SK-N-SH (cell line): ENCODE measurements around the gene CCDC40. TPM values are rescaled to one million over a fixed set of nuclear protein-coding genes. Genes with fewer than 3 reads are reported as not detected.

Experiments
- CTCF ChIA-PET: fragments of 300-600, 350-600 bp; formaldehyde crosslinking; extraction: SDS; loops from one replicate; lab custom pipeline; 2021; lab: Yijun Ruan, JAX
- POLR2A ChIA-PET: fragments of 350-600 bp; sonication (Branson Sonifier 250); formaldehyde crosslinking; extraction: SDS; loops from one replicate; lab custom pipeline; 2020; ENCODE audit warnings: antibody characterized with exemption, inconsistent platforms; lab: Yijun Ruan, JAX
- DNase-seq: peaks from one replicate; pipeline ENCODE4 v3.0.0; 2012
- H2AFZ ChIP-seq: fragments of 200-600 bp; sonication (generic); 2 replicates; pipeline ENCODE4 v1.8.1; 2016; ENCODE audit warnings: antibody characterized with exemption, mild to moderate bottlenecking, low read depth
- H3F3A ChIP-seq: fragments of 200-600 bp; sonication (generic); replicated peaks from 2 replicates; pipeline ENCODE3; 2016; ENCODE audit warnings: antibody characterized with exemption, mild to moderate bottlenecking; ENCODE audit not compliant: insufficient read depth
- H3K27ac ChIP-seq, 2 experiments: fragments of 200-500 bp in 1 of 2; fragments of 200-600 bp in 1 of 2; sonication (Bioruptor generic) in 1 of 2; sonication (generic), shearing (Covaris generic) in 1 of 2; 2 replicates each; pipeline versions ENCODE4 v1.5.1 to v1.6.1; 2014 to 2016; ENCODE audit warnings: low read depth in 2 of 2, inconsistent platforms in 1 of 2, low read length in 1 of 2, mild to moderate bottlenecking in 1 of 2, mixed read lengths in 1 of 2
- H3K27me3 ChIP-seq: fragments of 200-600 bp; sonication (generic), shearing (Covaris generic); 2 replicates; pipeline ENCODE4 v1.6.1; 2016; ENCODE audit warnings: mixed run types; ENCODE audit not compliant: insufficient read depth
- H3K36me3 ChIP-seq, 2 experiments: fragments of 200-500 bp in 1 of 2; fragments of 200-600 bp in 1 of 2; sonication (Bioruptor generic) in 1 of 2; sonication (generic) in 1 of 2; replicated peaks in 1 of 2; 2 replicates each; pipeline versions ENCODE3 to v1.5.1; 2014 to 2016; ENCODE audit warnings: low read length in 1 of 2, mild to moderate bottlenecking in 1 of 2; ENCODE audit not compliant: insufficient read depth in 2 of 2, control insufficient read depth in 1 of 2
- H3K4me1 ChIP-seq, 2 experiments: fragments of 200-500 bp in 1 of 2; fragments of 200-600 bp in 1 of 2; sonication (Bioruptor generic) in 1 of 2; sonication (generic), shearing (Covaris generic) in 1 of 2; 2 replicates each; pipeline versions ENCODE4 v1.5.1 to v1.6.1; 2014 to 2016; ENCODE audit warnings: low read depth in 1 of 2, low read length in 1 of 2, mixed run types in 1 of 2; ENCODE audit not compliant: insufficient read depth in 2 of 2, control insufficient read depth in 1 of 2
- H3K4me2 ChIP-seq: fragments of 200-600 bp; sonication (generic), shearing (Covaris generic); 2 replicates; pipeline ENCODE4 v1.6.1; 2017; ENCODE audit warnings: mixed run types
- H3K4me3 ChIP-seq, 2 experiments: fragments of 200-500 bp in 1 of 2; fragments of 200-600 bp in 1 of 2; sonication (Bioruptor generic) in 1 of 2; sonication (generic), shearing (Covaris generic) in 1 of 2; 2 replicates each; pipeline versions ENCODE4 v1.5.1 to v1.8.1; 2014 to 2016; ENCODE audit warnings: low read depth in 2 of 2, inconsistent platforms in 1 of 2, low read length in 1 of 2, mild to moderate bottlenecking in 1 of 2, mixed read lengths in 1 of 2, moderate library complexity in 1 of 2
- H3K79me2 ChIP-seq: fragments of 200-600 bp; sonication (generic); 2 replicates; pipeline ENCODE4 v1.8.1; 2017; ENCODE audit warnings: mild to moderate bottlenecking; ENCODE audit not compliant: insufficient read depth
- H3K9ac ChIP-seq: fragments of 200-600 bp; sonication (generic); 2 replicates; pipeline ENCODE4 v1.6.1; 2017; ENCODE audit warnings: mixed run types
- H3K9me2 ChIP-seq: fragments of 200-600 bp; sonication (generic); 2 replicates; pipeline ENCODE4 v1.6.1; 2017; ENCODE audit warnings: mixed run types
- H3K9me3 ChIP-seq: fragments of 200-600 bp; sonication (generic); 2 replicates; pipeline ENCODE4 v1.6.1; 2017; ENCODE audit warnings: mixed run types, mild to moderate bottlenecking, moderate library complexity
- H4K20me1 ChIP-seq: fragments of 200-600 bp; sonication (generic); 2 replicates; pipeline ENCODE4 v1.6.1; 2017; ENCODE audit warnings: mild to moderate bottlenecking, mixed run types; ENCODE audit not compliant: insufficient read depth
- CTCF ChIP-seq: fragments of 200-600 bp; sonication (generic); IDR thresholded peaks from 2 replicates; pipeline ENCODE4 v1.6.1; 2017; ENCODE audit warnings: antibody characterized with exemption, mild to moderate bottlenecking, moderate library complexity
- ELF1 ChIP-seq: IDR thresholded peaks from 2 replicates; pipeline ENCODE4 v1.4.0; 2012
- EP300 ChIP-seq, 2 experiments: IDR thresholded peaks; 2 replicates each; pipeline versions ENCODE4 v1.4.0 to v1.6.1; 2012; ENCODE audit warnings: borderline replicate concordance in 1 of 2, low read depth in 1 of 2, low read length in 1 of 2
- FOSL2 ChIP-seq: IDR thresholded peaks from 2 replicates; pipeline ENCODE4 v1.4.0; 2012; ENCODE audit warnings: low read depth, mild to moderate bottlenecking, moderate library complexity, borderline replicate concordance
- FOXJ3 ChIP-seq: sonication (generic); formaldehyde crosslinking; IDR thresholded peaks from 2 replicates; pipeline ENCODE4 v1.5.1; 2020; ENCODE audit warnings: mild to moderate bottlenecking, missing genetic modification reagents
- FOXM1 ChIP-seq: IDR thresholded peaks from 2 replicates; pipeline ENCODE4 v1.4.0; 2012; ENCODE audit warnings: low read depth, mild to moderate bottlenecking
- IRF3 ChIP-seq: fragments of 150-350 bp; IDR thresholded peaks from 2 replicates; pipeline ENCODE4 v1.6.1; 2016; ENCODE audit warnings: mild to moderate bottlenecking, low read depth, low read length
- JUND ChIP-seq: IDR thresholded peaks from 2 replicates; pipeline ENCODE4 v1.4.0; 2012
- MAX ChIP-seq: IDR thresholded peaks from 2 replicates; pipeline ENCODE4 v1.4.0; 2012; ENCODE audit warnings: low read depth
- MXI1 ChIP-seq: IDR thresholded peaks from 2 replicates; pipeline ENCODE4 v1.6.1; 2012; ENCODE audit warnings: mild to moderate bottlenecking, low read depth, low read length, improper control_type of control experiment
- NRF1 ChIP-seq: IDR thresholded peaks from 2 replicates; pipeline ENCODE4 v1.6.1; 2012; ENCODE audit warnings: low read depth, mild to moderate bottlenecking, low read length
- RCOR1 ChIP-seq: fragments of 150-350 bp; IDR thresholded peaks from 2 replicates; pipeline ENCODE4 v1.6.1; 2017; ENCODE audit warnings: antibody characterized with exemption, low read length
- RFX5 ChIP-seq: IDR thresholded peaks from 2 replicates; pipeline ENCODE4 v1.6.1; 2012; ENCODE audit warnings: mild to moderate bottlenecking, improper control_type of control experiment, low read length
- SIN3A ChIP-seq: IDR thresholded peaks from 2 replicates; pipeline ENCODE4 v1.6.1; 2012; ENCODE audit warnings: low read depth, mild to moderate bottlenecking, low read length, moderate library complexity, borderline replicate concordance
- TAF1 ChIP-seq: IDR thresholded peaks from 2 replicates; pipeline ENCODE4 v1.6.1; 2012; ENCODE audit warnings: low read depth, mild to moderate bottlenecking, low read length, moderate library complexity, borderline replicate concordance
- YY1 ChIP-seq: IDR thresholded peaks from 2 replicates; pipeline ENCODE4 v1.4.0; 2012; ENCODE audit warnings: low read depth, mild to moderate bottlenecking
- WGBS: methylation state at CpG from one replicate; pipeline ENCODE4 v1.1.6; 2017; ENCODE audit warnings: low lambda C conversion rate; 5-methylcytosine and 5-hydroxymethylcytosine counted together
- polyA plus RNA-seq, 3 experiments: library from polyadenylated mRNA; depleted of rRNA; stranded (reverse); fragments of >200 nt; gene quantifications; 2 replicates each; pipeline ENCODE4 v1.2.3, GENCODE V29; 2012
- TF ChIP-seq, protein P1 (sequence below): IDR thresholded peaks from 2 replicates; pipeline ENCODE4 v1.4.0; 2012; ENCODE audit warnings: low read depth, borderline replicate concordance
- TF ChIP-seq, protein P2 (sequence below): IDR thresholded peaks from 2 replicates; pipeline ENCODE4 v1.4.0; 2012; ENCODE audit warnings: low read depth, borderline replicate concordance
- TF ChIP-seq, protein P3 (sequence below): fragments of 150-350 bp; IDR thresholded peaks from 2 replicates; pipeline ENCODE4 v1.6.1; 2017; ENCODE audit warnings: antibody characterized with exemption, low read length, low read depth, borderline replicate concordance
- TF ChIP-seq, protein P4 (sequence below): IDR thresholded peaks from 2 replicates; pipeline ENCODE4; 2012

Gene CCDC40
- polyA plus RNA-seq, 1 of the 3 experiments (the other 2 are of a cell fraction) = 17.3 TPM

- no peaks in the 10 kb centered on the region for H3K79me2 ChIP-seq
- WGBS = 95% methylated on average over 28 of the region's 46 CpGs
- H3F3A ChIP-seq = no peaks in the 10 kb centered on the region
- H4K20me1 ChIP-seq = no peaks in the 10 kb centered on the region
- H3K4me3 ChIP-seq = no peak overlapping the region
- H3K36me3 ChIP-seq = peaks cover 0 to 12% of the 10 kb centered on the region in 2 experiments
- no peak overlapping the region for H2AFZ ChIP-seq
- H3K4me2 ChIP-seq = no peak overlapping the region
- peaks cover 6 to 13% of the 10 kb centered on the region in 2 experiments; a peak in 3 of 4 replicates for H3K4me1 ChIP-seq
- H3K9me2 ChIP-seq = no peaks in the 10 kb centered on the region
- TF ChIP-seq CTCF (no peak), FOXM1 (no peak), NRF1 (no peak), JUND (no peak), YY1 (no peak), MAX (no peak), MXI1 (no peak), ELF1 (no peak), SIN3A (no peak), RFX5 (no peak), RCOR1 (no peak), TAF1 (no peak), EP300 (IDR thresholded peaks at IDR 0.05; ENCODE audit: borderline replicate concordance in 1 of 2, low read depth in 1 of 2, low read length in 1 of 2) (no peak), FOSL2 (no peak), FOXJ3 (CRISPR knock-in tag) (no peak), IRF3 (no peak)
- TF ChIP-seq, protein P1, sequence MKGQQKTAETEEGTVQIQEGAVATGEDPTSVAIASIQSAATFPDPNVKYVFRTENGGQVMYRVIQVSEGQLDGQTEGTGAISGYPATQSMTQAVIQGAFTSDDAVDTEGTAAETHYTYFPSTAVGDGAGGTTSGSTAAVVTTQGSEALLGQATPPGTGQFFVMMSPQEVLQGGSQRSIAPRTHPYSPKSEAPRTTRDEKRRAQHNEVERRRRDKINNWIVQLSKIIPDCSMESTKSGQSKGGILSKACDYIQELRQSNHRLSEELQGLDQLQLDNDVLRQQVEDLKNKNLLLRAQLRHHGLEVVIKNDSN = no peak
- TF ChIP-seq, protein P2, sequence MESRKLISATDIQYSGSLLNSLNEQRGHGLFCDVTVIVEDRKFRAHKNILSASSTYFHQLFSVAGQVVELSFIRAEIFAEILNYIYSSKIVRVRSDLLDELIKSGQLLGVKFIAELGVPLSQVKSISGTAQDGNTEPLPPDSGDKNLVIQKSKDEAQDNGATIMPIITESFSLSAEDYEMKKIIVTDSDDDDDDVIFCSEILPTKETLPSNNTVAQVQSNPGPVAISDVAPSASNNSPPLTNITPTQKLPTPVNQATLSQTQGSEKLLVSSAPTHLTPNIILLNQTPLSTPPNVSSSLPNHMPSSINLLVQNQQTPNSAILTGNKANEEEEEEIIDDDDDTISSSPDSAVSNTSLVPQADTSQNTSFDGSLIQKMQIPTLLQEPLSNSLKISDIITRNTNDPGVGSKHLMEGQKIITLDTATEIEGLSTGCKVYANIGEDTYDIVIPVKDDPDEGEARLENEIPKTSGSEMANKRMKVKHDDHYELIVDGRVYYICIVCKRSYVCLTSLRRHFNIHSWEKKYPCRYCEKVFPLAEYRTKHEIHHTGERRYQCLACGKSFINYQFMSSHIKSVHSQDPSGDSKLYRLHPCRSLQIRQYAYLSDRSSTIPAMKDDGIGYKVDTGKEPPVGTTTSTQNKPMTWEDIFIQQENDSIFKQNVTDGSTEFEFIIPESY = no peak
- TF ChIP-seq, protein P3, sequence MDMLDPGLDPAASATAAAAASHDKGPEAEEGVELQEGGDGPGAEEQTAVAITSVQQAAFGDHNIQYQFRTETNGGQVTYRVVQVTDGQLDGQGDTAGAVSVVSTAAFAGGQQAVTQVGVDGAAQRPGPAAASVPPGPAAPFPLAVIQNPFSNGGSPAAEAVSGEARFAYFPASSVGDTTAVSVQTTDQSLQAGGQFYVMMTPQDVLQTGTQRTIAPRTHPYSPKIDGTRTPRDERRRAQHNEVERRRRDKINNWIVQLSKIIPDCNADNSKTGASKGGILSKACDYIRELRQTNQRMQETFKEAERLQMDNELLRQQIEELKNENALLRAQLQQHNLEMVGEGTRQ = no peak
- TF ChIP-seq, protein P4, sequence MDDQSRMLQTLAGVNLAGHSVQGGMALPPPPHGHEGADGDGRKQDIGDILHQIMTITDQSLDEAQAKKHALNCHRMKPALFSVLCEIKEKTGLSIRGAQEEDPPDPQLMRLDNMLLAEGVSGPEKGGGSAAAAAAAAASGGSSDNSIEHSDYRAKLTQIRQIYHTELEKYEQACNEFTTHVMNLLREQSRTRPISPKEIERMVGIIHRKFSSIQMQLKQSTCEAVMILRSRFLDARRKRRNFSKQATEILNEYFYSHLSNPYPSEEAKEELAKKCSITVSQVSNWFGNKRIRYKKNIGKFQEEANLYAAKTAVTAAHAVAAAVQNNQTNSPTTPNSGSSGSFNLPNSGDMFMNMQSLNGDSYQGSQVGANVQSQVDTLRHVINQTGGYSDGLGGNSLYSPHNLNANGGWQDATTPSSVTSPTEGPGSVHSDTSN = no peak
- CTCF ChIA-PET = interaction anchor here (1.1 to 2.7 kb wide), 2 partner anchors 12 to 25 kb away, joined by 3 to 10 read pairs; no protein-coding TSS in a partner anchor
- no peaks in the 10 kb centered on the region for H3K27me3 ChIP-seq
- H3K9ac ChIP-seq = no peak overlapping the region
- POLR2A ChIA-PET = no interaction called here
- no peak for DNase-seq
- no peak overlapping the region for H3K27ac ChIP-seq
- H3K9me3 ChIP-seq = no peaks in the 10 kb centered on the region
These were observed 71.0 kb downstream of the CCDC40 start for GRCh38 chr17:80107231-80108021.
